Ovary (tissue), 9 donors: ENCODE measurements around the gene ATP2C1. TPM values are rescaled to one million over a fixed set of nuclear protein-coding genes. Genes with fewer than 3 reads are reported as not detected.

Experiments
- DNase-seq, 5 donors: peaks; one replicate each; pipeline ENCODE4 v3.0.0-alpha.2; 2019 to 2020
- H3K27ac ChIP-seq, 2 donors: fragments of 200-600 bp; one replicate each; pipeline versions ENCODE4 v1.5.1 to v1.8.0; 2019 to 2022
- H3K27me3 ChIP-seq: fragments of 200-600 bp; one replicate; pipeline ENCODE4 v1.8.0; 2022
- H3K36me3 ChIP-seq: fragments of 200-600 bp; sonication (generic); one replicate; pipeline ENCODE4 v1.5.1; 2019
- H3K4me1 ChIP-seq: one replicate; pipeline ENCODE4 v1.8.1; 2013; ENCODE audit warnings: mild to moderate bottlenecking, moderate library complexity; ENCODE audit not compliant: insufficient read depth
- H3K4me3 ChIP-seq: fragments of 200-600 bp; sonication (generic); one replicate; pipeline ENCODE4 v1.5.1; 2017
- H3K9me3 ChIP-seq, 2 donors: fragments of 200-600 bp in 1 of 2; sonication (generic) in 1 of 2; one replicate each; pipeline versions ENCODE4 v1.5.1 to v1.8.1; 2013 to 2019; ENCODE audit warnings: mild to moderate bottlenecking in 1 of 2, moderate library complexity in 1 of 2
- CTCF ChIP-seq, 3 donors: fragments of 450-650 bp in 2 of 3; fragments of 200-600 bp in 1 of 3; IDR thresholded peaks; one replicate each; pipeline versions ENCODE4 v1.5.1 to v1.8.0; 2016 to 2022; ENCODE audit warnings: antibody characterized with exemption in 3 of 3, mild to moderate bottlenecking in 1 of 3
- EP300 ChIP-seq: sonication (generic); formaldehyde crosslinking; IDR thresholded peaks from one replicate; pipeline ENCODE4 v1.6.1; 2017; ENCODE audit warnings: antibody characterized with exemption
- POLR2A ChIP-seq: fragments of 450-650 bp; IDR thresholded peaks from one replicate; pipeline ENCODE4 v1.6.1; 2017; ENCODE audit warnings: antibody characterized with exemption, mild to moderate bottlenecking, moderate library complexity
- WGBS, 3 donors: extraction: QIAGEN DNeasy Blood & Tissue Kit in 1 of 3; methylation state at CpG; one replicate each; pipeline versions ENCODE4 v1.1.5 to v1.1.7; 2013 to 2017; 5-methylcytosine and 5-hydroxymethylcytosine counted together
- intact Hi-C, 4 donors: fragments of 100-400 bp; cut with DNase I; formaldehyde crosslinking; loops; one replicate each; pipeline versions ENCODE4 v1.11.0 to v1.15.1; 2022 to 2023
- polyA plus RNA-seq, 2 donors: library from polyadenylated mRNA; stranded (reverse); fragments of 200-250 nt in 1 of 2; fragments of 350-450 nt in 1 of 2; fragmentation: Illumina TruSeq in 1 of 2; extraction: RNeasy Lipid Tissue Mini Kit (QIAGEN cat#74804) in 1 of 2; gene quantifications; one replicate each; pipeline ENCODE4 v1.2.3, GENCODE V29; 2013 to 2014
- total RNA-seq, 7 donors: library from RNA; depleted of rRNA in 2 of 7; stranded (reverse); fragments of >200 nt in 2 of 7; fragmentation: NEBNext Ultra II Directional in 3 of 7; extraction: Animal tissue kit (Norgen Biotek cat#: 25700) in 3 of 7; gene quantifications; one replicate each; pipeline versions ENCODE4 v1.1.0 to v1.2.4, GENCODE V29; 2016 to 2023
- donor health status: DM: no; HTN: no; CAD: no; lungs with moderate emphysema.
- donor health status: DM: no; HTN: no; CAD: no.
- donor health status: Bipolar disorder and iron deficiency.
- donor health status: DM: yes; HTN: yes; CAD: no.
- donor health status: DM: no; HTN: no; CAD: no.
- donor health status: DM: yes; HTN: yes; CAD: no.

Gene ATP2C1
- total and polyA plus RNA-seq, 9 donors, result 27.3 to 88.4 (median 53.0) TPM

GRCh38 chr3:130870423-130870822, 23.5 kb upstream of the ATP2C1 start:
- intact Hi-C loops, result no loop called here
- H3K4me3 ChIP-seq, result no peak overlapping the region
- H3K27ac ChIP-seq, result no peak overlapping the region
- WGBS, 3 donors, result 55 to 80% (median 59%) methylated on average over 1 of the region's 1 CpG
- H3K36me3 ChIP-seq, result no peaks in the 10 kb centered on the region
- no peak for TF ChIP-seq CTCF (IDR thresholded peaks at IDR 0.05)
- no peaks in the 10 kb centered on the region for H3K4me1 ChIP-seq
- DNase-seq, result no peak
- H3K9me3 ChIP-seq, result no peaks in the 10 kb centered on the region
- no peaks in the 10 kb centered on the region for H3K27me3 ChIP-seq

- H3K9me3 ChIP-seq, result no peaks in the 10 kb centered on the region
- H3K27me3 ChIP-seq, result no peaks in the 10 kb centered on the region
- 68 to 74% (median 69%) methylated on average over 2 of the region's 2 CpGs for whole genome bisulfite sequencing, 3 donors
- no peak overlapping the region for H3K27ac ChIP-seq
- DNase-seq, result no peak
- intact Hi-C loops, result no loop called here
- no peaks in the 10 kb centered on the region for H3K4me1 ChIP-seq
- H3K4me3 ChIP-seq, result no peak overlapping the region
- H3K36me3 ChIP-seq, result no peaks in the 10 kb centered on the region
- no peak for TF ChIP-seq POLR2A
- no peak for TF ChIP-seq EP300
- no peak for TF ChIP-seq CTCF (IDR thresholded peaks at IDR 0.05)
These were observed 17.3 kb upstream of the ATP2C1 start for GRCh38 chr3:130876594-130876993.

GRCh38 chr3:130878464-130878863, 15.4 kb upstream of the ATP2C1 start:
- no peaks in the 10 kb centered on the region for H3K9me3 ChIP-seq
- H3K4me1 ChIP-seq, result no peaks in the 10 kb centered on the region
- no peaks in the 10 kb centered on the region for H3K36me3 ChIP-seq
- no peak overlapping the region for H3K27ac ChIP-seq
- no peaks in the 10 kb centered on the region for H3K27me3 ChIP-seq
- no peak overlapping the region for H3K4me3 ChIP-seq
- DNase-seq, result no peak
- intact Hi-C loops, result no loop called here
- TF ChIP-seq EP300, result no peak
- TF ChIP-seq POLR2A, result no peak
- TF ChIP-seq CTCF (IDR thresholded peaks at IDR 0.05), result no peak

- Histone ChIP-seq H3K27ac (no peak overlapping the region), H3K4me1 (peaks cover 1% of the 10 kb centered on the region), H3K9me3 (no peaks in the 10 kb centered on the region), H3K4me3 (no peak overlapping the region), H3K27me3 (no peaks in the 10 kb centered on the region), H3K36me3 (no peaks in the 10 kb centered on the region)
- 9 to 32% (median 14%) methylated on average over 1 of the region's 1 CpG for WGBS, 3 donors
- intact Hi-C loops, result loop anchor here in 2 of 4 donors (5.0 to 10.0 kb wide), 3 partner anchors 125 to 615 kb away; no protein-coding TSS in a partner anchor
- TF ChIP-seq EP300 (no peak), POLR2A (no peak), CTCF (IDR thresholded peaks at IDR 0.05) (no peak)
- DNase-seq, result no peak
These were observed 4.4 kb upstream of the ATP2C1 start for GRCh38 chr3:130889416-130889946.
